SKM-1 treated with dmso at 0.1 percent for 144 hours (cell line): Measurements from ENCODE around the gene PC.
"Not testable (repeated sequence)": the region's sequence is repeated elsewhere in the genome, so short reads cannot be mapped to it uniquely, and the experiment has no call there.

ENCODE experiments used
- DNase-seq: peaks from one replicate; lab custom pipeline; 2025; ENCODE audit not compliant: unreplicated experiment; lab: John Stamatoyannopoulos, UW

Gene PC

GRCh38 chr11:66958232-66958955 is at the start of gene PC:
TSS of gene PC (minus strand) at chr11:66958383. CDS start at chr11:66872159, 86,224 bp downstream.
- DNase-seq: peak; percentile 99

- no peak for DNase-seq
These were observed 48.9 kb upstream of the PC start for GRCh38 chr11:67007126-67007525.

- DNase-seq: no peak
These were observed 48.1 kb upstream of the PC start for GRCh38 chr11:67006029-67006884.

- DNase-seq: not testable (repeated sequence)
These were observed 47.0 kb upstream of the PC start for GRCh38 chr11:67005200-67005599.

- no peak for DNase-seq
These were observed 44.8 kb upstream of the PC start for GRCh38 chr11:67002921-67003411.

GRCh38 chr11:67002297-67002913 is 44.2 kb upstream of the PC start:
- no peak for DNase-seq

GRCh38 chr11:67001332-67001731 is 43.1 kb upstream of the PC start:
- DNase-seq: no peak

- no peak for DNase-seq
These were observed 41.4 kb upstream of the PC start for GRCh38 chr11:66999555-66999954.

- no peak for DNase-seq
These were observed 38.6 kb upstream of the PC start for GRCh38 chr11:66996609-66997273.

GRCh38 chr11:66992041-66992440 is 33.9 kb upstream of the PC start:
- DNase-seq: no peak

GRCh38 chr11:66989360-66989759 is 31.2 kb upstream of the PC start:
- DNase-seq: not testable (repeated sequence)

GRCh38 chr11:66988741-66989140 is 30.6 kb upstream of the PC start:
- DNase-seq: not testable (repeated sequence)

GRCh38 chr11:66987924-66988637 is 29.9 kb upstream of the PC start:
- no peak for DNase-seq

GRCh38 chr11:66987158-66987620 is 29.0 kb upstream of the PC start:
- DNase-seq: no peak

- no peak for DNase-seq
These were observed 28.0 kb upstream of the PC start for GRCh38 chr11:66986178-66986545.

- DNase-seq: no peak
These were observed 27.5 kb upstream of the PC start for GRCh38 chr11:66985508-66986177.

- no peak for DNase-seq
These were observed 25.2 kb upstream of the PC start for GRCh38 chr11:66983275-66983924.

- no peak for DNase-seq
These were observed 23.9 kb upstream of the PC start for GRCh38 chr11:66981976-66982578.
